ENCODE results near the gene ATP5PO.

GRCh38 chr21:33964706-33965325 is 49.2 kb upstream of the ATP5PO start:
- TF ChIP-seq POLR2AphosphoS5 (IDR thresholded peaks at IDR 0.05; ENCODE audit: borderline replicate concordance, low read depth, low read length) (no peak), EZH2 (IDR thresholded peaks at IDR 0.05) (no peak)
